HG03378 (cell line): ENCODE data around the gene DKK3.

Experiments
- ATAC-seq: cut with Tn5 transposase; IDR thresholded peaks from one replicate; pipeline ENCODE4 v1.9.1; 2021; ENCODE audit warnings: mild to moderate bottlenecking, moderate library complexity; ENCODE audit not compliant: unreplicated experiment

Gene DKK3

DNA sequence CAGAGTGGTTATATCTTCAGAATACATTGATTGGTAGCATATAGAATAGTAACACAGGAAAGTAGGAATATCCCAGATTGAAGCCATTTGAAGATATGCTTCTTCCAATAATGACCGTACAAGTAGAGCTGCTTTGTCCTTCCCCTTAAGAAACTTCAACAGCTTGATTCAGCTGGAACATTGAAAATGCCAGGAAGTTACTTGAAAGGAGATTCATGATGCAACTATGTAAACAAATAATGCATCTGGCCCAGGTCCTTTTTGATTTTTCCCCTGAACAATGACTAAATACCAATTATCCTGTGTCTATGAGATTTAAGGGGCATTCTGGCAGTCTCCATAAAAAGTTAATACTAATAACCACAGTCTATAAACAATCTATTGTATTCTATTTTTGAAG lies 3.0 kb downstream of the DKK3 start:
- no peak for ATAC-seq

- no peak for ATAC-seq
Measured at GRCh38 chr11:12005061-12005460, 3.4 kb downstream of the DKK3 start.

GRCh38 chr11:12003815-12004214 lies 4.6 kb downstream of the DKK3 start:
- ATAC-seq, result no peak

- ATAC-seq, result no peak
Measured at GRCh38 chr11:12003336-12003735, 5.1 kb downstream of the DKK3 start.

DNA sequence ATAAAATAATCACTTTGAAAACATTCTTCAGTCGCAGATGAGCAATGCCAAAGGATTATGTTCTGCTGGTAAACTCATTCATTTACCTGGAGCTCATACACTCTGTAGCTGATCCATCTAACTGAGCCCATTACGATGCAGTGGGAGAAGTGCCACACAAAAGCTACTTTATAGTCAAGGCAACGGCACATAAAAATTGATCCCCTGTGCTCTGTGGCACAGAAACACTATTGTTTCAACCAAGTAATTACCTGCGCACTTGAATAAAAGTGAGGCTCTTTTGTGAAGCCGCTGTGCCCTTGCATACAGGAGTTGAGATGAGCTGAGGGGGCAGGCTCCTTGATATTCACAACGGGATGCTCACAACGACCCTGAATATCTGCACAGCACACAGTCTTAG lies 7.2 kb downstream of the DKK3 start:
- no peak for ATAC-seq

DNA sequence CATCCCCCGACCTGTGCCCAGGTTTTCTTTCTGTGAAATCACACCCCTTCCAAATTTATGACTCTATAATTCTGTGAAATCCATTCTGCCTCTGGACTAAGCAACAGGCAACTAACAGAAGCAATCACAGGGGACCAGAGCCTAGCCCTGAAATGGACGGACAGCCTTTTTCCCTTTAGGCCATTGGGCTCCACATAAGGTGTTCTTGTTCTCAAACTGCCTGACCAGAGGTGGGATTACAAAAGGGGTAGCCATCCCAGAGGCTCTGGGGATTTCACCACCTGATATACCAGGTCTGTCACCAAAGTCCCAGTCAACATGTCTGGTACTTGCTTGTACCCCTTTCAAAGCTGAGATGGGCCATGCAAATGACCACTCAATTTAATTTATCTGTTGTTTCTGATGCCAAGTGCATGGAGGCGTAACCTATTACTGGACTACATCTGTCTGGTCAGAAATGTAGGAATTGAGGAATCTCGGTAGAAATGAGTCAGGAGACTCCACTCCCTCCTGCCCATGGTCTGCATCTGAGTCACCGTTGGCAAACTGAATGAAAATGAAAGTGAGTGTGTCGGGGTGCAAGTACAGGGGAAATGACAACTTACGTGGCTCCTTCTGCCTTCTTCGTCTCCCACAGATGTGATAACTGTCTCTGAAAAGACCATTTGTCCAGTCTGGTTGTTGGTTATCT lies 10.2 kb downstream of the DKK3 start:
- no peak for ATAC-seq

- no peak for ATAC-seq
Measured at GRCh38 chr11:11997049-11997322, 11.4 kb downstream of the DKK3 start.

DNA sequence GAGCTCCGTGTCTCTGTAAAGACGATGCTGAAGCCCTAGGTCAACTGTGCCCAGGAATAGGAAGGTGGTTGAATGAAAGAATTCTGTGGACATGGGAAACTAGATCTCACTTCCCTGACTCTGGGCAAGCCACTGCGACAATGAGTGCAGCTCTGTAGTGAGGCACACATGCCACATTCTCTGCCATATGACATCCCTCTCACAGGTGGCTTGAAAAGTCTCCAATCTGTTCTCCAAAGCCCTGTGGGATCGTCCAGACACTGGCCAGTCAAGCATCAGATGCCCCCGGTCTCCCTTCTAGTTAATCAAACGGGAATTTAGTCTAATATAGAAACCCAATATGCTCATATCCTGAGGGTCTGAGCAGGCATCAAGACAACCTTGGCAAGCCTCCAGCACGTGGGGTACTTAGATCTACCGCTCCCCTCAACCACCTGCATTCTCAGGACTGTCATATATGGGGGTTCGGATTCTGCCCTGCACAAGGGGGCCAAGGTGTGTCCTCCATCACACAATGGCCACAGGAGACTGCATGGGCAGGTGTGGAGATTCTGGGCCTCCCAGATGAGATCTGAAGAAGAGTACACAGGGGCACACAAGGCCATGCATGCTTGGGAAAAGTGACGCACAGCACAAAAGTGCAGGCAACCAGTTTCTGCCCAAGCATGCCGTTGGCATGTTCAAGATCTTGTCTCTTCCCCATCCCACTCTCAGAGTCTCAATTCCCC lies 11.9 kb downstream of the DKK3 start:
- ATAC-seq, result no peak

DNA sequence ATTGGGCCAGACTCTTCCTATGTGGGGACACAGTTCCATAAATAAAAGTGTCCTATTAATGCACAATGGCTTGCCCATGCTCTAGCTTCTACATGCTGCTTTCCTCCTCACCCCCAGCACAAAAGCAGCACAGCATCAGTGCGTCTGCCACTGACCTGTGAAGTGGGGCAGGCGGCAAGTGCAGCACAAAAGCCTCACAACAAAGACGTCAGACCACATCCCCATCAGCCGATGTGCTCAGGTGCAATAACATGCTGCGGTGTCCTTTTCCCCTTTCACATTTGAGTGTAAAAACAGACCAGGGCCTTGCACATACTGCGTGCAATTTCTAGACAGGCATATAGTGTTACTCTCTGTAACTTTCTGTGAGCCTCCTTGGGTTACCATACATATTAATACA lies 12.8 kb downstream of the DKK3 start:
- no peak for ATAC-seq

DNA sequence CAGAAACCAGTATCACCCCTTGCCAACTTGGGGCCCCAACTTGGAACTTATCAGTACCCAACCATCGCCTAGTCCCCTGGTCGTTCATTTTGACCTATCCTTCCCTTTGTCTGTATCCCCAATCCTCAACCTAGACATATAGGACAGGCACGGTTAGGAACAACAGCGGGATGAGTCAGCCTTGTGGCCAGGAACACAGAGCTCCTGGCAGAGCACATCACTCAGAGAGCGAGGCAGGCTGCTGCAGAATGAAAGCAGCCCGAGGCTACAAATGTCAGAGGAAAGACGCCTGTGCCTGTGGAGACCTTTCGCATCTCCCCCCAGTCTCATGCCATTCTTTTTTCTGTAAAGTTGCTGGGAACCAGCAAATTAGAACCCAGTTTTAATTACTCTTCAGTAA lies 14.6 kb downstream of the DKK3 start:
- no peak for ATAC-seq

GRCh38 chr11:11992257-11993212 lies 15.9 kb downstream of the DKK3 start:
- ATAC-seq, result no peak

- ATAC-seq, result no peak
Measured at GRCh38 chr11:11989774-11990744, 18.4 kb downstream of the DKK3 start.

DNA sequence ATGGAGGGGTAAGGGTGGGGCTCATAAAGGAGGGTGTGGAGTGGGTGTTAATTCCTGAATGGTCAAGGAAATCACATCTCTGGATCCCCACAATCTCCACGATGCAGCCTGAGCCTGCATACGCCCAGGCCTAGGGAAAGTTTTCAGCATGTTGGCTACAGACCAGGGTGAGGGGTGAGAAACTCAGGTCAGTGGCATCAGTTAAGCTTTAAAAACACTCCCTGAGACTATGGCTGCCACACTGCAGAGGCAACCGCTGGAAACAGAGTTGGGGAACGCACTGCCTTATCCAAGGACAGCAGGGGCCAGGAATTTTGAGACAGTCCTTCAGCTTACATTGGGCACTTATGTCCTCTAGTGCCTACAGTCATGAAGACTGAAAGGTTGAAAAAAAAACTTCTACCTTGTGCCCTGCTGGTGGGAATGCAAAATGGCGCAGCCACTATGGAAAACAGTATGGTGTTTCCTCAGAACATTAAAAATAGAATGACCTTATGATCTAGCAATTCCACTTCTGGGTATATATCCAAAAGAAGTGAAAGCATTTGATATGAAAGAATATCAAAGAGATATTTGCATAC lies 19.7 kb downstream of the DKK3 start:
- ATAC-seq, result no peak

DNA sequence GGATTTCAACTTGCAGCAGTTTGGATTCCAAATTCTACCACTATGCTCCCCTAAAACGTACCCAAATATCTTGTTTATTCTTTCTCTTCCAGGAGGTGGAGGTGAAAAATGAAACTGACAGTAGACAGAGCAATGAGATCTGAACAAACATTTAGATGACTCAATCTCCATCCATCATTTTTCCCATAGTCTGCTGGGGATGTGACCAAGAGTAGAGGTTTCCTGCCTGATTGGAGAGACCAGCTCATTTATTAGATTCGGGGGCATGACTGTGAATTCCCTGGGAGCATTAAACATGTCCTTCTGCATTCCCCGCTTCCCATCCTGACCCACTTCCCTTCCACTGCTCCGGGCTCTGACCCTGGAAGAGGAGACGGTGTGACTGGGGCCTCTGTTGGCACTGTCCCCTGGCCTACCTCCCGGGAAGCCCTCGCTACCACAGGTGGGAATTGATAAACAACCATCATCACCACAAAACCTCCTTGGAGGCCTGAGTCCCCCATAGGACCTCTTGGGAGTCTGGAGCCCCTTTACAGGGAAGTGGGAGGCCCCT lies 20.3 kb downstream of the DKK3 start:
- no peak for ATAC-seq

- ATAC-seq, result no peak
Measured at GRCh38 chr11:11987503-11988022, 20.9 kb downstream of the DKK3 start.

DNA sequence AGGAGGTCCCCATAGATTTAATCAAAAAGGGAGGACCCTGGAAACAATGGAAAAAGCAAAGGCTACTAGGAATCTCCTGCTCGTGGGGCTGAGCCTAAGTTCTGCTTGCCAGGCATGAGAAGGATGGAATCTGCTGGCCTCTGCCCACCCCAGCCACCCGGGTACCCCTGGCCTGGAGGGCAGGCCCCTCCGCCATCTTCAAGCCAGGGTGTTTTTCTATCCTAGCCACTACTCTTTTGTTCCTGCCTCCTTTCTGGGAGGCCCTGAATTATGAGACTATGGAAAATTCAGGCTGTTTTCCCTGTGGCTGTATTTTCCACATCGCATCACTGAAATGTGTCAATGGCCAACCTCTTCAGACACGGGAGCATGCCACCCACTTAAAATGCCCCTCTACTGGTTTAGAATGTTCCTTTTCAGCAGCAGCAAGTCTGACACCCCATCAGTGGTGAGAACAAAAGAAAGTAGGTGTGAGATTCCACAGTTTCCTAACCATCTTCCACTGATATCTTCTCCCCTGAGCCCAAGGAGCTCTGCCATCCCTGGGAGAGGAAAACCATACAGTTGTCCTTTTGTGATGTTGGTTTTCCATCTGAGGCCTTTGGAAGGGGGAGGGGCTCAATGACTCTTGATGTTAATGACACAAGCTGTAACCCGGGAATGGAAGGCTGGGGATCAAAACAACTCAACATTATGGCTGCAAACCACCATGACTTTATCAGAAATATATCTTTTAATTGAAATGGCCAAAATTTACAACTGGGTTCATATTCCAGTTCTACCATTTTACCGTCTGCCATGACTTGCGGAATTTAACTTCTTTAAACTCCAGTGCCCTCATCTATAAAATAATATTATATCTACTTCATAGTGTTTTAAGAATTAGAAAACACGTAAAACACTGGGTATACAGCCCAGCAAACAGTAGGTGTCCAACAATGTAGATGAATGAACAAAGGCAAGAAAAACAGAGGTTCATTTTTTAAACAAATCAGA lies 22.2 kb downstream of the DKK3 start:
- no peak for ATAC-seq

- ATAC-seq, result no peak
Measured at GRCh38 chr11:11985016-11985715, 23.3 kb downstream of the DKK3 start.

DNA sequence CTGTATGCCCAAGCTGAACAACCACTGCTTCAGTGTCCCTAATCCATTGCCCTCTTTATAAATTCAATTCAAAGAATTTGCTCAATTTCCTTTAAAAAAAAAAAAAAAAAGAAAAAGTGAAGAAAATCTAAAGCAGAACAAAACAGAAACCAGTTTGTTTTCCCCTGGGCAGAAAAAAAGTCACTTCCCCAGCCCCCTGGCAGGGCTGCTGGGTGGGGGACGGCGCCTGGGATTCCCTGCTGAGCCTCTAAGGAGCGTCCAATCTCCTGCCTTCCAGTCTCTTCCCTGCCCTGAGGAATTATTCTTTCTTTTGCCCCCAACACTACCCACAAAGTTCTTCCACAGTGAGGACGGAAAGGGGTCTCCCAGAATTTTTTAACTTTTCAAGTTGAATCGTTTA lies 23.9 kb downstream of the DKK3 start:
- ATAC-seq, result no peak
